ENCODE results near the gene ANXA10. TPM values are rescaled to one million over a fixed set of nuclear protein-coding genes. Genes with fewer than 3 reads are reported as not detected.

The ANXA10 gene
- total and polyA plus RNA-seq, 2 of the 8 experiments (the other 6 are each of a cell fraction or from before 2014, with no cell fraction given), result not detected

DNA sequence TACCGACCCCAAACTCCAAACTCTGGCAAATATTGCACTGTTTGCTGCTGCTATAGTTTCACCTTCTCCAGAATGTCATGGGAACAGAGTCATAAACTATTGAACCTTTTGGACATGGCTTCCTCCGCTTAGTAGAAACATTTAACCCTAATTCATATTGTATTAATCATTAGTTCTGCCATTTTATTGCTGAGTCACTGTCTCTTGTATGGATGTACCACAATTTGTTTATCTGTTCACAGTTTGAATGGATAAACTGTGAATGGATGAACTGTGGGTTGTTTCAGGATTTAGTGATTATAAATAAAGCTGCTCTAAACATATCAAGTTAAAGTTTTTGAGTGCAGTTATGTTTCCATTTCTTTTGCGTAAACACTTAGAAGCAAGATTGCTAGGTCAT lies 10.1 kb downstream of the ANXA10 start:
- H3K4me3 ChIP-seq (ENCODE audit: extremely low read depth in 1 of 4, insufficient read depth in 2 of 4, low read depth in 3 of 4, low read length in 4 of 4), result no peak overlapping the region
- H4K91ac ChIP-seq (replicated peaks; ENCODE audit: insufficient read length, low read length), result no peak overlapping the region
- H2BK120ac ChIP-seq (replicated peaks; ENCODE audit: low read depth, low read length), result no peak overlapping the region
- no peak overlapping the region for H3K56ac ChIP-seq (replicated peaks; ENCODE audit: insufficient read length, low read depth, low read length)
- no peak overlapping the region for H3K23ac ChIP-seq (ENCODE audit: insufficient read length)
- no peak overlapping the region for H4K8ac ChIP-seq (ENCODE audit: extremely low read depth, insufficient read depth, low read length)
- H2BK20ac ChIP-seq (ENCODE audit: low read length), result no peak overlapping the region
- H3K36me3 ChIP-seq (ENCODE audit: control insufficient read depth in 2 of 4, insufficient read depth in 4 of 4, low read length in 3 of 4), result no peaks in the 10 kb centered on the region
- ChIA-PET POLR2A (ENCODE audit: partially characterized antibody) (no interaction called here), CTCF (ENCODE audit: partially characterized antibody) (interaction anchor here (0.9 kb wide), 1 partner anchor 361 kb away, joined by 3 read pairs; no protein-coding TSS in a partner anchor)
- no peaks in the 10 kb centered on the region for H3K79me2 ChIP-seq (ENCODE audit: control insufficient read depth in 1 of 2, insufficient read depth in 2 of 2, low read length in 2 of 2)
- TF ChIP-seq EGR1 (IDR thresholded peaks at IDR 0.05; ENCODE audit: borderline replicate concordance, low read depth, low read length), result no peak
- TF ChIP-seq GTF2F1 (IDR thresholded peaks at IDR 0.05; ENCODE audit: borderline replicate concordance, low read depth, low read length), result no peak
- TF ChIP-seq KDM4A (IDR thresholded peaks at IDR 0.05; ENCODE audit: low read depth, low read length, severe bottlenecking), result no peak
- no peak for TF ChIP-seq SIN3A (conservative IDR thresholded peaks at IDR 0.05 in 1 of 2, IDR thresholded peaks at IDR 0.05 in 1 of 2; ENCODE audit: low read depth in 1 of 2, low read length in 2 of 2)
- TF ChIP-seq SIRT6 (IDR thresholded peaks at IDR 0.05; ENCODE audit: low read length), result no peak
- no peak for TF ChIP-seq SP2 (IDR thresholded peaks at IDR 0.05; ENCODE audit: low read length)
- no peak for TF ChIP-seq RAD21 (IDR thresholded peaks at IDR 0.05 in 1 of 2, conservative IDR thresholded peaks at IDR 0.05 in 1 of 2; ENCODE audit: low read depth in 2 of 2, low read length in 2 of 2)
- TF ChIP-seq, protein P1, sequence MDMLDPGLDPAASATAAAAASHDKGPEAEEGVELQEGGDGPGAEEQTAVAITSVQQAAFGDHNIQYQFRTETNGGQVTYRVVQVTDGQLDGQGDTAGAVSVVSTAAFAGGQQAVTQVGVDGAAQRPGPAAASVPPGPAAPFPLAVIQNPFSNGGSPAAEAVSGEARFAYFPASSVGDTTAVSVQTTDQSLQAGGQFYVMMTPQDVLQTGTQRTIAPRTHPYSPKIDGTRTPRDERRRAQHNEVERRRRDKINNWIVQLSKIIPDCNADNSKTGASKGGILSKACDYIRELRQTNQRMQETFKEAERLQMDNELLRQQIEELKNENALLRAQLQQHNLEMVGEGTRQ (IDR thresholded peaks at IDR 0.05; ENCODE audit: low read length), result no peak
- TF ChIP-seq MAFK (IDR thresholded peaks at IDR 0.05; ENCODE audit: low read depth, low read length), result peak; percentile 43; the same call in 1 of the 2 replicates
- TF ChIP-seq RFX5 (IDR thresholded peaks at IDR 0.05; ENCODE audit: borderline replicate concordance, low read depth, low read length), result no peak
- peak; percentile 61 for TF ChIP-seq BACH1 (IDR thresholded peaks at IDR 0.05; ENCODE audit: low read length)
- H2BK15ac ChIP-seq (ENCODE audit: low read length), result no peak overlapping the region
- H3K18ac ChIP-seq (ENCODE audit: extremely low read depth, low read length), result no peak overlapping the region
- no peaks in the 10 kb centered on the region for H3K27me3 ChIP-seq (replicated peaks in 1 of 4; ENCODE audit: control insufficient read depth in 3 of 4, extremely low read depth in 1 of 4, insufficient read depth in 3 of 4, low read length in 3 of 4)
- H3K4me1 ChIP-seq (replicated peaks in 1 of 4; ENCODE audit: control insufficient read depth in 3 of 4, insufficient read depth in 4 of 4, low read length in 3 of 4), result no peaks in the 10 kb centered on the region
- no peaks in the 10 kb centered on the region for H4K20me1 ChIP-seq (replicated peaks in 1 of 2; ENCODE audit: control insufficient read depth in 1 of 2, insufficient read depth in 2 of 2, low read length in 2 of 2)
- no peak overlapping the region for H2AK5ac ChIP-seq (ENCODE audit: low read depth, low read length)
- no peak for FAIRE-seq
- H2BK5ac ChIP-seq (ENCODE audit: low read depth, low read length), result no peak overlapping the region
- H3K9me3 ChIP-seq (ENCODE audit: insufficient read depth in 2 of 2, low read depth in 1 of 2, low read length in 1 of 2), result no peaks in the 10 kb centered on the region
- H3K4ac ChIP-seq (replicated peaks; ENCODE audit: insufficient read length, low read depth, low read length), result no peak overlapping the region
- no peak overlapping the region for H4K5ac ChIP-seq (ENCODE audit: insufficient read length, low read depth, low read length)
- H3K14ac ChIP-seq (ENCODE audit: insufficient read length), result no peak overlapping the region
- WGBS, 2 experiments (ENCODE audit: extremely low coverage in 1 of 2, insufficient coverage in 1 of 2, insufficient read length in 1 of 2, insufficient replicate concordance in 2 of 2, low coverage in 1 of 2, low lambda C conversion rate in 2 of 2, missing lambda C conversion rate in 1 of 2), result 93% methylated on average over 3 of the region's 3 CpGs; no CpG with 5 or more reads in 1 of the 2 experiments
- no peak overlapping the region for H3K27ac ChIP-seq (ENCODE audit: low read depth, low read length)
- no peaks in the 10 kb centered on the region for H3K23me2 ChIP-seq (ENCODE audit: low read depth, low read length)
- no peak overlapping the region for H2BK12ac ChIP-seq (ENCODE audit: low read depth, low read length)
- no peak for DNase-seq (ENCODE audit: low read depth in 1 of 2, low spot score in 2 of 2)
- H3K79me1 ChIP-seq (ENCODE audit: low read depth, low read length), result no peaks in the 10 kb centered on the region
- H2AFZ ChIP-seq (ENCODE audit: low read length), result no peak overlapping the region
- H3K4me2 ChIP-seq (ENCODE audit: insufficient read depth in 1 of 2, low read depth in 2 of 2, low read length in 2 of 2), result no peak overlapping the region
- H3K9ac ChIP-seq (replicated peaks in 1 of 4; ENCODE audit: extremely low read depth in 1 of 4, low read depth in 3 of 4, low read length in 3 of 4), result no peak overlapping the region

Data from H1 (cell line).